ENCODE results near the gene GRID1. TPM values are rescaled to one million over a fixed set of nuclear protein-coding genes. Genes with fewer than 3 reads are reported as not detected.
A peak's percentile ranks its signal among the peaks of the same experiment; 100 is the strongest.

Gene GRID1
- total RNA-seq, 1 donor from 2014 or later = 0.60 TPM

GRCh38 chr10:86363833-86364490 lies 2.6 kb downstream of the GRID1 start:
- Mint-ChIP-seq H3K4me3 (ENCODE audit: unreplicated experiment) (peak overlapping the region; percentile 41), H3K27me3 (ENCODE audit: low read depth) (peaks cover 38% of the 10 kb centered on the region), H3K36me3 (ENCODE audit: low read depth) (peaks cover 2% of the 10 kb centered on the region), H3K9me3 (ENCODE audit: low read depth) (no peaks in the 10 kb centered on the region), H3K4me1 (ENCODE audit: low read depth) (peaks cover 25% of the 10 kb centered on the region), H3K27ac (ENCODE audit: unreplicated experiment) (no peak overlapping the region)
- TF ChIP-seq CTCF (IDR thresholded peaks at IDR 0.05) = no peak
- DNase-seq (ENCODE audit: low spot score) = peak; percentile 87

GRCh38 chr10:86363184-86363832 lies 3.3 kb downstream of the GRID1 start:
- peak; percentile 77 for TF ChIP-seq CTCF (IDR thresholded peaks at IDR 0.05)
- Mint-ChIP-seq H3K27me3 (ENCODE audit: low read depth) (peaks cover 33% of the 10 kb centered on the region), H3K9me3 (ENCODE audit: low read depth) (no peaks in the 10 kb centered on the region), H3K36me3 (ENCODE audit: low read depth) (peaks cover 2% of the 10 kb centered on the region), H3K4me3 (ENCODE audit: unreplicated experiment) (peak overlapping the region; percentile 38), H3K4me1 (ENCODE audit: low read depth) (peaks cover 25% of the 10 kb centered on the region), H3K27ac (ENCODE audit: unreplicated experiment) (no peak overlapping the region)
- DNase-seq (ENCODE audit: low spot score) = peak; percentile 92

GRCh38 chr10:86362586-86363183 lies 3.9 kb downstream of the GRID1 start:
- H3K4me3 Mint-ChIP-seq (ENCODE audit: unreplicated experiment) = no peak overlapping the region
- no peaks in the 10 kb centered on the region for H3K9me3 Mint-ChIP-seq (ENCODE audit: low read depth)
- H3K4me1 Mint-ChIP-seq (ENCODE audit: low read depth) = peaks cover 25% of the 10 kb centered on the region

GRCh38 chr10:86362129-86362527 lies 4.5 kb downstream of the GRID1 start:
- TF ChIP-seq CTCF (IDR thresholded peaks at IDR 0.05) = no peak
- peaks cover 2% of the 10 kb centered on the region for H3K36me3 Mint-ChIP-seq (ENCODE audit: low read depth)
- H3K9me3 Mint-ChIP-seq (ENCODE audit: low read depth) = no peaks in the 10 kb centered on the region
- peaks cover 25% of the 10 kb centered on the region for H3K4me1 Mint-ChIP-seq (ENCODE audit: low read depth)
- peaks cover 30% of the 10 kb centered on the region for H3K27me3 Mint-ChIP-seq (ENCODE audit: low read depth)
- H3K4me3 Mint-ChIP-seq (ENCODE audit: unreplicated experiment) = no peak overlapping the region
- no peak for DNase-seq (ENCODE audit: low spot score)
- H3K27ac Mint-ChIP-seq (ENCODE audit: unreplicated experiment) = no peak overlapping the region

More at GRCh38 chr10:86362586-86363183, 3.9 kb downstream of the GRID1 start:
- Mint-ChIP-seq H3K27me3 (ENCODE audit: low read depth) (peaks cover 28% of the 10 kb centered on the region), H3K36me3 (ENCODE audit: low read depth) (peaks cover 2% of the 10 kb centered on the region), H3K27ac (ENCODE audit: unreplicated experiment) (no peak overlapping the region)
- DNase-seq (ENCODE audit: low spot score) = peak; percentile 68
- TF ChIP-seq CTCF (IDR thresholded peaks at IDR 0.05) = no peak
